IPS DF 19.7 (cell line): ENCODE results near the gene ZDHHC17.
"Not testable (repeated sequence)": the region's sequence is repeated elsewhere in the genome, so short reads cannot be mapped to it uniquely, and the experiment has no call there.

Experiments used
- DNase-seq: peaks from one replicate; pipeline ENCODE4 v3.0.0-alpha.2; 2013; ENCODE audit warnings: low read depth, low spot score

The ZDHHC17 gene, protein sequence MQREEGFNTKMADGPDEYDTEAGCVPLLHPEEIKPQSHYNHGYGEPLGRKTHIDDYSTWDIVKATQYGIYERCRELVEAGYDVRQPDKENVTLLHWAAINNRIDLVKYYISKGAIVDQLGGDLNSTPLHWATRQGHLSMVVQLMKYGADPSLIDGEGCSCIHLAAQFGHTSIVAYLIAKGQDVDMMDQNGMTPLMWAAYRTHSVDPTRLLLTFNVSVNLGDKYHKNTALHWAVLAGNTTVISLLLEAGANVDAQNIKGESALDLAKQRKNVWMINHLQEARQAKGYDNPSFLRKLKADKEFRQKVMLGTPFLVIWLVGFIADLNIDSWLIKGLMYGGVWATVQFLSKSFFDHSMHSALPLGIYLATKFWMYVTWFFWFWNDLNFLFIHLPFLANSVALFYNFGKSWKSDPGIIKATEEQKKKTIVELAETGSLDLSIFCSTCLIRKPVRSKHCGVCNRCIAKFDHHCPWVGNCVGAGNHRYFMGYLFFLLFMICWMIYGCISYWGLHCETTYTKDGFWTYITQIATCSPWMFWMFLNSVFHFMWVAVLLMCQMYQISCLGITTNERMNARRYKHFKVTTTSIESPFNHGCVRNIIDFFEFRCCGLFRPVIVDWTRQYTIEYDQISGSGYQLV

DNA sequence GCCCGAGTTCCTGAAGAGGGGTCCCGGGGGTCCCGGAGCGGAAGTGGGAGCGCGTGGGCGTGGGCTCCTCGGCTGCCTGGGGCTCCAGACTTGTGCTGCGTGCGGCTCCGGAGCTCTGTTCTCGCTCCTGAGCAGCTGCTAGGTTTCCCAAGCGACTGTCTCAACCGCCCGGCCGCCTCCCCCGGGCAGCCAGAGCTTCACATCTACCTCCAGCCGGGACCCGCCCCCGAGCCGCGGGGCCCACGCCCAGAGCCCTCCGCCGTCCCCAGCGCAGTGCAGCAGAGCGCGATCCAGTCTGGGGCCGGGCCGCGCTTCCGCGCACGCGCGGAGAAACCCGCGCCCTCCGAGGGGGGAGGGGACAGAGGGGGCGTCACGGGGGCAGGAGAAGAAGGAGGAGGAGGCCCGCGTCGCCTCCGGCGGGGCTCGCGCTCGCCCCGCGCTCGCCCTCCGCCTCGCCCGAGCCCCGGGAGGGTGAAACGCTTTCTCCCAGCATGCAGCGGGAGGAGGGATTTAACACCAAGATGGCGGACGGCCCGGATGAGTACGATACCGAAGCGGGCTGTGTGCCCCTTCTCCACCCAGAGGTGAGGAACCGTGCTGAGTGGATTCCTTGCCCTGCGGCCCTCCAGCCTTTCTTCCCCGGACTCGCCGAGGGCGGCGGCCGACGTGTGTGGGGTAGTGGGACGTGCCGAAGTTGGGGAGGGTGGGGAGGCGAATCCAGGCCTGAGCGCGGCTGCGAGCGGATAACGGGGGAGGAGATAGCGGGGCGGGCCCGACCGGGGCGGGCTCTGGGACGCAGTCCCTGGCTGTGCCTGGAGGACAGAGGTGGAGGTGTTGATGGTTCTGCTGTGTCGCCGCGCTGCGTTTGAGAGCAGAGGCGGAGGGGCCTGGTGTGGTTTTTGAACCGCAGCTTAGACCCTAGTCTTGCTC, at the start of gene ZDHHC17:
Gene ZDHHC17 (plus strand): TSS at position 370 of the 930 bp plus-strand sequence. CDS start 122 bp downstream, at position 492.
- peak; percentile 74 for DNase-seq

DNA sequence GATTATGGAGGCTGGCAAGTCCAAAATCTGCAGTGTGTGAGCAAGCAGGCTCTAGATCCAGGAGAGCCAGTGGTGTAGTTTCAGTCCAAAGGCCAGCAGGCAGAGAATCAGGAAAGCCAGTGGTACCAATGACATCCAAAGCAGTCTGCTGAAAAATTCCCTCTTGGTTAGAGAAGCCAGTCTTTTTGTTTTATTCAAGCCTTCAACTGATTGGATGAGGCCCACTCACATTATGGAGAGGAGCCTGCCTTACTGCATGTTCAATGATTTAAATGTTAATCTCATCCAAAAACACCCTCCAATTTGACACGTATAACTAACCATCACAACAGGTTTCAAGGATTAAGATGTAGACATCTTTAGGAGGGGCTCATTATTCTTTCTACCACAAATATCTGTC, 49.5 kb upstream of the ZDHHC17 start:
- DNase-seq, result no peak

DNA sequence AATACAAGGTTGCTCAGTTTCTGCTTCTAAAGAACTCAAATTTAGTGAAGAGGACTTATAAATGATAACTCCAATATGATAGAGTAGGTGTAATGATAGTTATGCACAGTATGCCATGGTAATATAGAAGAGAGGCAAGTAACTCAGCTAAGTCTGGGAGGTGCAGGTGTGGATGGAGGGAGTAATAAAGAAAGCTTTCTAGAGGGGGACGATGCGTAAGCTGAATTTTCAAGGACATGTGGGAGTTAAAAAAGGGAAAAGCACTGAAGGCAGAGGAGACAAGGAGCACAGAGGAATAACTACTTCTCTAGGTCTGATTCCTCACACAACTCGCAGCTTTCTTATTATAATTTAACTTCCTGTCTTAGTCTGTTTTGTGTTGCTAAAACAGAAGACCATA, 49.1 kb upstream of the ZDHHC17 start:
- DNase-seq, result no peak

DNA sequence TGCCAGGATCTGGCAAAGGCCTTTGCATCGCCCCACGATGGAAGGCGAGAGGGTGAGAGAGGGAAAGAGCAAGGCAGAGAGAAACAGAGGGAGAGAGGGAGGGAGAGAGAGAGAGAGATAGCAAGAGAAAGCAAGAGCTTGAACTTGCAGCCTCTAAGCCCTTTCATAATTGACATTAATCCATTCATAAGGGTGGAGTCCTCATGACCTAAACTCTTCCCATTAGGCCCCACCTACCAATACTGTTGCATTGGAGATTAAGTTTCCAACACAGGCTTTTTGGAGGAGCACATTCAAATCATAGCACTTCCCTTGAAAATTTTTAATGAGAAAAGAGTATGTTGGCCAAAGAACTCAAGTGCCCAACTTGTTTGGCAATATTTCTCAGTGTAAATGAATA, 48.6 kb upstream of the ZDHHC17 start:
- DNase-seq, result no peak

DNA sequence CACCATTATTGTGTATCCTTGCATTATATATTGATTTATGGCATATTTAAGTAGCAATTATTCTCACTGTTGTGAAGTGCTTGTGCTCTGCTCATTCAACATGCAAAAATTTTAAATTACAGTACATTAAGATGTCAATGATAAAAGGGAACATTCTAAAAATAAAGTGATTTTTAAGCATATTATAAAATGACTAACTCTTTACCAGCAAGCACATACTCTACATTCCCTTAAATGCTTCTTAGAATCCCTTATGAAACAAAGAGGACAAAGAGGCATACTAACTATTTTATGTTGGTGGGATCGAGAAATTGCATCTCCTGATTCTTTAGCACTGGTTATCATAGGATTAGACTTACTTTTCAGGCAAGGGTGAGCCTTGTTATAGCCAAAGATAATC, 46.6 kb upstream of the ZDHHC17 start:
- DNase-seq, result no peak

DNA sequence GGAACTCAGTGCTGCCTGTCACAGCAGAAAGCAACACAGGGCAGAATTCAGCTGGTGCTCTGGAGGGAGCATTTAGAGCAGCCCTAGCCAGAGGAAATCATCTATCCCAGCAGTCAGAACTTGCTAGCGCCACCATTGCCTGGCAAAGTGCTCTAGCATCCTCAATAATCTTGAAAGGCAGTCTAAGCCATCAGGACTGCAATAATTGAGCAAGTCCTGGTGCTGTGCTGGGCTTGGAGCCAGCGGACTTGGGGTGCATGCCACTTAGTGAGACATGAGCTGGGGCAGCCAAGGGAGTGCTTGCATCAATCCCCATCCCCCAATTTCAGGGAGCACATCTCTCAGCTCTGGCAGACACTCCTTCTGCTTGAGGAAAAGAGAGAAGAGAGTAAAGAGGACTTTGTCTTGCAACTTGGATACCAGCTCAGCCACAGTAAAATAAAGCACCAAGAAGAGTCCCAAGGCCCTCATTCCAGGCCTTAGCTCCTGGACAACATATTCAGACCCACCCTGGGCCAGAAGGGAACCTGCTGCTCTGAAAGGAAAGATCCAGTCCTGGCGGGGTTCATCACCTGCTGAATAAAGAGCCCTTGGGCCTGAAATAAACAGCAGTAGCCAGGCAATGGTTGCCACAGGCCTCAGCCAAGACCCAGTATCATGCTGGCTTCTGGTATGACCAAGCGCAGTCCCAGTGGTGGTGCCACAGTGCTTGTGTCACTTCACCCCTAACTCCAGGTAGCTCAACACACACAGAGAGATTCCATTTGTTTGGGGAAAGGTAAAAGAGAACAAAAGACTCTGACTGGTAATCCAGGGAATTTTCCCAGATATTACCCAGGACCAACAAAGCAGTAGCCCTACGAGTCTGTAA, 44.5 kb upstream of the ZDHHC17 start:
- no peak for DNase-seq

DNA sequence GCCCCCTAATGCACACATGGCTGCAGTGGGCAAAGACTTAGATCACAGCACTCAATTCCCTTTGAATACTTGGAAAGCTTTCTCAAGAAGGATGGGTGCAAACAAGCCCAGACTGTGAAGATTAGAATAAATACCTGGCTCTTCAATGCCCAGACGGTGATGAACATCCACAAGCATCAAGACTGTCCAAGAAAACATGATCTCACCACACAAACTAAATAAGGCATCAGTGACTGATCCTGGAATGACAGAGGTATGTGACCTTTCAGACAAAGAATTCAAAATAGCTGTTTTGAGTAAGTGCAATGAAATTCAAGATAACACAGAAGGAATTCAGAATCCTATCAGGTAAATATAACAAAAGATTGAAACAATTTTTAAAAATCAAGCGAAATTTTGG, 43.8 kb upstream of the ZDHHC17 start:
- DNase-seq, result no peak

DNA sequence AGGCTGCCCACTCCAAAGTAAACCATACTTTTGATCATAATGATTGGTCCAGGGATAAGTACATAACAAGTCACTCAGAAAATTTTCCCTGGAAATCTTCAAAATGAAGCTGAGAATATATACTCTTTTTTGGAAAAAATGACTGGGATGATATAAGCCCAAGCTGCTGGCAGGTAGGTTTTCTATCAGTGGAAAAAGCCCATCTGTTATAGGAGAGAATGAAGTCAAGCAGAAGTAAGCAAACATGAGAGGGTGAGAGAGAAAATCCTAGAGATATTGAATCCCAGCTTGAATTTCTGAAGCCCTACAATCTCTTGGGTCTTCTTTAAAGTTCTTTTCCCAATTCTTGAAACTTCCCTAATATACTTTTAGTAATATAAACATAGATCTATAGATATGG, 37.3 kb upstream of the ZDHHC17 start:
- no peak for DNase-seq

DNA sequence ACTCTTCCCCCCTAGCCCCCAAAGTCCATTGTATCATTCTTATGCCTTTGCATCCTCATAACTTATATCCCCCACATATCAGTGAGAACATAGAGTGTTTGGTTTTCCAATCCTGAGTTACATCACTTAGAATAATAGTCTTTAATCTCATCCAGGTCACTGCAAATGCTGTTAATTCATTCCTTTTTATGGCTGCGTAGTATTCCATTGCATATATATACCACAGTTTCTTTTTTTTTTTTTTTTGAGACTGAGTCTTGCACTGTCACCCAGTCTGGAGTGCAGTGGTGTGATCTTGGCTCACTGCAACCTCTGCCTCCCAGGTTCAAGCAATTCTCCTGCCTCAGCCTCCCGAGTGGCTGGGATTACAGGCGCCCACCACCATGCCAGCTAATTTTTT, 31.7 kb upstream of the ZDHHC17 start:
- not testable (repeated sequence) for DNase-seq

DNA sequence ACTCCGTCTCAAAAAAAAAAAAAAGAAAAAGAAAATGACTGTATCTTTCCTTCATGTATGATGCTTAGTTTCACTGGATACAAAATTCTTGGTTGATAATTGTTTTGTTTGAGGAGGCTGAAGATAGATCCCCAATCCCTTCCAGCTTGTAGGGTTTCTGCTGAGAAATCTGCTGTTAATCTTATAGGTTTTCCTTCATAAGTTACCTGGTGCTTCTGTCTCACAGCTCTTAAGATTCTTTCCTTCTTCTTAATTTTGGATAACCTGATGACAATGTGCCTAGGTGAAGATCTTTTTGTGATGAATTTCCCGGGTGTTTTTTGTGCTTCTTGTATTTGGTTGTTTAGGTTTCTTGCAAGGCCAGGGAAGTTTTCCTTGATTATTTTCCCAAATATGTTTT, 26.2 kb upstream of the ZDHHC17 start:
- DNase-seq, result not testable (repeated sequence)

DNA sequence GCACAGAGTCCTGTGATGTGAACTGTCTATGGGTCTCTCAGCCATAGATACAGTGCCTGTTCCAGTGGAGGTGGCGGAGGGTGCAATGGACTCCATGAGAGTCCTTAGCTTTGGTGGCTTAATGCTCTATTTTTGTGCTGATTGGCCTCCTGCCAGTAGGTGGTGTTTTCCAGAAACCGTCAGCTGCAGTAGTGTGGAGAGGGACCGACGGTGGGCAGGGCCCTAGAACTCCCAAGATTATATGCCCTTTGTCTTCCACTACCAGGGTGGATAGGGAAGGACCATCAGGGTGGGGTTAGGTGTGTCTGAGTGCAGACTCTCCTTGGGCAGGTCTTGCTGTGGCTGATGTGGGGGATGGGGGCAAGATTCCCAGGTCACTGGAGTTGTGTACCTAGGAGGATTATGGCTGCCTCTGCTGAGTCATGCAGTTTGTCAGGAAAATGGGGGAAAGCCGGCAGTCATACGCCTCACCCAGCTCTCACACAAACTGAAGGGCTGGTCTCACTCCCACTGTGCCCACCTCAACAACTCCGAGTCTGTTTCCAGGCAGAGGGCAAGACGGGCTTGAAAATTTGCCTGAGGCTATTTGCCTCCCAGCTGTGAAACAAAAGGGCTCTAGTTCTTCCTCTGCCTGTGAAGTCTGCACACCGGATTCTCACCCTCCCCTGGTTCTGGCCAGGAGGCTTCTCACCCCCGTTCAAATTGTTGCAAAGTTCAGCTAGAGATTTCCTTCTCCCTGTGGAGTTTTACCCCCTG, 24.9 kb upstream of the ZDHHC17 start:
- DNase-seq, result no peak

DNA sequence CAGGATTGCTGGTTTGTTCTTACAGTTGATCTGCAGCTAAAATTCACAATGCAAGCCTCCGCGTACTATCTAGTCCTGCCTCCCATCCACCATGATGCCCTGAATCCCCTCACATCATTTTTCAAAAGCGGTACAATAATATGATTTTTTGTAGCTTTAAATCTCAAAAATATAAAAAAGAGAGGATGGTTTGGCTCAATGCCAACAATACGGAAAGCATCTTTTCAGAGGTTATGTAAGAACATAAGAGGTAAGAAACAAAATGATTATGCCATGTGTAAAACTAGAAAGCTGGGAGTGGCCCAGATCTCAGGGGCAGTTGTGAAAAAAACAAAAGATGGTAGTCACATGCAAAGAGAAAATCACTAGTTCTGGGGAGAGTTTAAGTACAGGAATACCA, 24.0 kb upstream of the ZDHHC17 start:
- no peak for DNase-seq

DNA sequence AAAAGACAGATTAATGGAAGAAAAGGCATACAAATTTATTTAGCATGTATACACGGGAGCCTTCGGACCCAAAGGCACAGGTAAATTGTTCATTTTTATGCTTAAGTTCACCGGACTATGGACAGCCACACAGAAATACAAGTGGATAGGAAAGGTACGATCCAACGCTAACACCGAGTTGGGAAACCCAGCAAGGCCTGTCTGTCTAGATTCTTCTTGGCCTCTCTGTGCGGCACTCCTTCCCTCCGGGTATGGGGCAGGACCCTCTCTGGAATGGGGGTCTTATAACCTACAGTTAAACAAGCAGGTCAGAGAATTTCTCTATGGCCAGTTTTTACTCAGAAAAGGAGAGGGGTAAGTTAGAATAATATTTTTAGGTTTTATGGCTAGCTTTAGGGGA, 23.4 kb upstream of the ZDHHC17 start:
- no peak for DNase-seq

DNA sequence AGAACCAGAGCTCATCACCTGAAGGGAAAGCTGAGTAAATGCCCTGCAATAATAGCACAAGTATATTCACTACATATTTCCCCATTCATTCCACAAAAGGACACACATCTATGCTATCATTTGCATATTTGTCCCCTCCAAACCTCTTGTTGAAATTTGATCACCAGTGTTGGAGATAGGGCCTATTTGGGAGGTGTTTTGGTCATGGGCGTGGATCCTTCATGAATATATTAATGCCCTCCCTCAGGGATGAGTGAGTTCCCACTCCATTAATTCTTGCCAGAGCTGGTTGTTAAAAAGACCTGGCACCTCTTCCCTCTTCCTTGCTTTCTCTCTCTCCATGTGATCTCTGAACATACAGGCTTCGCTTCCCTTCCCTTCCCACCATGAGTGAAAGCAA, 18.6 kb upstream of the ZDHHC17 start:
- no peak for DNase-seq

DNA sequence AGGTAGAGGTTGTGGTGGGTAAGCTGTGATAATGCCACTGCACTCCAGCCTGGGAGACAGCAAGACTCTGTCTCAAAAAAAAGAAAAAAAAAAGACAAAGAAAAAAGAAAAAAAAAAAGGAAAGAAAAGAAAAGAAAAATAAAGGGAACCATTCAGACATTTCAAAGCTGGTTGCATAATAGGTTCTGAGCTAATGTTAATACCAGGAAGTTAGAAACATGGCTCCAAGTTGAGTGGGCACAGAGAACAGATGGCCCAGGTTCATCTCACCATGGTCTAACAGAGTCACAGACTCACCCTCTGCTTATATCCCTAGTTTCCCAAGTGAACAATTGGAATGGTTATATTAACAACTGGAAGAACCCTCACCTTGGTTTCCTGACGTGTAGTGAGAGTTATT, 17.4 kb upstream of the ZDHHC17 start:
- no peak for DNase-seq

DNA sequence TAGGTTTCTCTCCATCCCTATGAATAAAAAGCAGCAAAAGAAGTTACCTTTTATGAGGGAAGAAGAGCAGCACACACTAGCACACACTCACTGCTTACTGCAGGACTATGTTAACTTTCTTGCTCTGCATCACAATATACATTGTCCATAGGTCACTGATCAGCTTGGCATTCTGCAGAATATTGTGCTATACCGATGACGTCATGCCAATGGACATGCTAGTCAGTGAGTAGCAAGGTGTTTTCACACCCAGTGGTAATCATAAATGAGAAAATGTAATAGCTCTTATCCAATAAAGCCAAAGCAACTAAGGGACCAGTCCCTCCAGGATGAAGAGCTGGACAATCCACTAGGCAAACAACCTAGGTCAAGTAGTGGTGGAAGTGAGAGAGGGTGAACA, 16.7 kb upstream of the ZDHHC17 start:
- DNase-seq, result no peak

DNA sequence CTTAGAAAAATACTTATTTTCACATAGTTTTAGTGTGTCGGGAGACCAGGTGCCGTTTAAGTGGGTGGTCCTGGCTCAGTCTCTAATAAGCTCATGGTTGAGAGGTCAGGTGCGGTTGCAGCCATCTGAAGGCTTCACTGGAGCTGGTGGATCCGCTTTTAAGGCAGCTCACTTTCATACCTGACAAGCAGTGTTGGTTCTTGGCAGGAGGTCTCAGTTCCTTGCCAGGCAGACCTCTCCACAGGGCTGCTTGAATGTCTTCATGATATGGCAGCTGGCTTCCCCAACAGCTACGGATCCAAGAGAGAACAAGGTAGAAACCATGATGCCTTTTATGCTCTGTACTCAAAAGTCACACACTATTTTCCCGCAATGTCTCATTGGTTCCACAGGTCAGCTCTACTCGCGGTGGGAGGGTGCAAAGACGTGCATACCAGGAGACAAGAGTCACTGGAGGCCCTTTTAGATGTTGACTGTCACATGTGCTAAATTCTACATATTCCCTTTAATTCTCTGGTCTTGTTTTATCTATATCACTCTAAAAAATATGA, 8.0 kb upstream of the ZDHHC17 start:
- DNase-seq, result no peak

DNA sequence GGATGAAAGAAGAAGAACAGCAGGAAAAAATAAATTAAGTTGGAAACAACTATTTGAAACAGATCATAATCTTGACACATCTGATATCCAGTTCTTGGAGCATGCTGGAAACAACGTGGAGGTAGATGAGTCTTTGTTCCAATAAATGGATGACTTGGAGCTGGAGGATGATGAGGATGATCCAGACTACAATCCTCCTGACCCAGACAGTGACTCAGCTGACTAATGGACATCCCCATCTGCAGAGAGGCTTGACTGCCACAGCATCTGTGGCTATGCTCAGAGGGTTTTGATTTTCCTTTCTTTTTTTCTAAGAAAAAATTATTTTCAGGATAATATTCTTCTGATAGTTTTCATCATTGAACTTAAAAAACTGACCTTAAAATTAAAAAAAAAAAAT, 6.2 kb upstream of the ZDHHC17 start:
- DNase-seq, result no peak

DNA sequence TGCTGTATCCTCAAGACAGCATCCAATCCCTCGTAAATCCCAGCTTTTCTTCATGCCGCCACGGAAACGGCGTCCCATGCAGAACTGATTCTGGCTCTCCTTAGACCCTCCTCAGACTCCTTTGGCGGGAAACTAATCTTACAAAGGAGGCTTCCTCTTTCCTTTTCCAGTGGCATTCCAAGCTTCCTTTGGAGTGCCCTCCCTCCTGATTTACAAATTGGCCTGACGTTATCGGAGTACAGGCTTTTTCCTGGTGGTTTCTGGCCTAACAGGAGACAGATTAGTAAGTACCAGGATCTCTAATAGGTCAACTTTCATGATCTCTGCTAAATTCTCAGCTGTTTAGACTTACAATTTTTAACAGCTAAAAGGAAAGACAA, 1.3 kb upstream of the ZDHHC17 start:
- DNase-seq, result peak; percentile 79

DNA sequence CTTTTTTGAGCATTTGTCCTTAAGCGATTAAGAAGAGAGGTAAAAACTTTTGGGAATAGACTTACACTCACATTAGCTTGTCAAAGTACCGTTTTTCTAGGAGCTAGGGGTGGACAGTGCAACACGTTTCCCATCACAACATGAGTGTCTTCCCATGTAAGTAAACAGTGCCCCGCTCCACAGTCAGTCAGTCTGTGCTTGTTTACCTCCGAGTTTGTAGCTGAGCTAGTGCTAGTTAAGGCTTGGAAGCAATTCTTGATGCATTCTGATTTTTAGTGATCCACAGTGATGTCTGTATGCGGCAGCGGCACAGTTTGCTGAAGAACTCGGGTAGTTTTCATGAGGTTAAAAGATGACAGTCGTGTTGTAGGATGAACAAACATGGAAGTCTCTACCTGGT, 941 bp downstream of the ZDHHC17 start:
- no peak for DNase-seq
